RWPE1 (cell line): Measurements from ENCODE around the gene SKOR1.

ENCODE experiments used
- CTCF ChIA-PET: fragments of 350-600 bp; sonication (Branson Sonifier 250); formaldehyde crosslinking; extraction: SDS; loops from one replicate; lab custom pipeline; 2021; lab: Yijun Ruan, JAX
- POLR2A ChIA-PET: fragments of 400-600 bp; formaldehyde crosslinking; extraction: SDS; loops from one replicate; lab custom pipeline; 2020; ENCODE audit warnings: antibody characterized with exemption; ENCODE audit not compliant: low non-redundant PET; lab: Yijun Ruan, JAX
- DNase-seq: peaks from one replicate; pipeline ENCODE4 v3.0.0; 2012; ENCODE audit warnings: low spot score
- H3K27ac ChIP-seq: fragments of 450-650 bp; 2 replicates; pipeline ENCODE4 v1.5.1; 2017
- TF ChIP-seq, protein P1 (sequence below): fragments of 450-650 bp; conservative IDR thresholded peaks from 2 replicates; pipeline ENCODE4 v1.5.1; 2017; ENCODE audit warnings: low read depth, mild to moderate bottlenecking

Gene SKOR1

GRCh38 chr15:67853454-67853853 lies 28.1 kb downstream of the SKOR1 start:
- POLR2A ChIA-PET = no interaction called here
- TF ChIP-seq, protein P1, sequence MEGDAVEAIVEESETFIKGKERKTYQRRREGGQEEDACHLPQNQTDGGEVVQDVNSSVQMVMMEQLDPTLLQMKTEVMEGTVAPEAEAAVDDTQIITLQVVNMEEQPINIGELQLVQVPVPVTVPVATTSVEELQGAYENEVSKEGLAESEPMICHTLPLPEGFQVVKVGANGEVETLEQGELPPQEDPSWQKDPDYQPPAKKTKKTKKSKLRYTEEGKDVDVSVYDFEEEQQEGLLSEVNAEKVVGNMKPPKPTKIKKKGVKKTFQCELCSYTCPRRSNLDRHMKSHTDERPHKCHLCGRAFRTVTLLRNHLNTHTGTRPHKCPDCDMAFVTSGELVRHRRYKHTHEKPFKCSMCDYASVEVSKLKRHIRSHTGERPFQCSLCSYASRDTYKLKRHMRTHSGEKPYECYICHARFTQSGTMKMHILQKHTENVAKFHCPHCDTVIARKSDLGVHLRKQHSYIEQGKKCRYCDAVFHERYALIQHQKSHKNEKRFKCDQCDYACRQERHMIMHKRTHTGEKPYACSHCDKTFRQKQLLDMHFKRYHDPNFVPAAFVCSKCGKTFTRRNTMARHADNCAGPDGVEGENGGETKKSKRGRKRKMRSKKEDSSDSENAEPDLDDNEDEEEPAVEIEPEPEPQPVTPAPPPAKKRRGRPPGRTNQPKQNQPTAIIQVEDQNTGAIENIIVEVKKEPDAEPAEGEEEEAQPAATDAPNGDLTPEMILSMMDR = no peak
- no peak overlapping the region for H3K27ac ChIP-seq
- CTCF ChIA-PET = interaction anchor here (0.6 kb wide), 1 partner anchor 296 kb away, joined by 3 read pairs; no protein-coding TSS in a partner anchor
- DNase-seq = no peak

- DNase-seq = no peak
- no peak overlapping the region for H3K27ac ChIP-seq
- TF ChIP-seq, protein P1 = no peak
- ChIA-PET POLR2A (no interaction called here), CTCF (interaction anchor here (0.6 kb wide), 1 partner anchor 297 kb away, joined by 3 read pairs; no protein-coding TSS in a partner anchor)
These were observed 29.0 kb downstream of the SKOR1 start for GRCh38 chr15:67854358-67854757.

DNA sequence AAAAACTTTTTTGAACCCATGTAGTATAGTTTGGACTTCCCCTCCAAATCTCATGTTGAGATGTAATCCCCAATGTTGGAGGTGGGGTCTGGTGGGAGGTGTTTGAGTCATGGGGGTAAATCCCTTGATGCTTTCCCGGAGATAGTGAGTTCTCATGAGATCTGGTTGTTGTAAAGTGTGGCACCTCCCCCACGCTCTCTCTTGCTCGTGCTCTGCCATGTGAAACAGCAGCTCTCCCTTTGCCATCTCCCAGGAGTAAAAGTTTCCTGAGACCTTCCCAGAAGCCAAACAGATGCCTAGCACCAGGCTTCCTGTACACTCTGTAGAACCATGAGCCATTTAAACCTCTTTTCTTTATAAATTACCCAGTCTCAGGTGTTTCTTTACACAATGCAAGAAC lies 30.5 kb downstream of the SKOR1 start:
- POLR2A ChIA-PET = no interaction called here
- CTCF ChIA-PET = interaction anchor here (0.6 kb wide), 1 partner anchor 556 kb away, joined by 4 read pairs; no protein-coding TSS in a partner anchor
- no peak overlapping the region for H3K27ac ChIP-seq
- TF ChIP-seq, protein P1 = no peak
- DNase-seq = no peak

- H3K27ac ChIP-seq = no peak overlapping the region
- POLR2A ChIA-PET = no interaction called here
- CTCF ChIA-PET = interaction anchor here (0.6 kb wide), 2 partner anchors 21 to 1202 kb away, joined by 3 read pairs; no protein-coding TSS in a partner anchor
- DNase-seq = no peak
- TF ChIP-seq, protein P1 = no peak
These were observed 31.9 kb downstream of the SKOR1 start for GRCh38 chr15:67857220-67857619.

DNA sequence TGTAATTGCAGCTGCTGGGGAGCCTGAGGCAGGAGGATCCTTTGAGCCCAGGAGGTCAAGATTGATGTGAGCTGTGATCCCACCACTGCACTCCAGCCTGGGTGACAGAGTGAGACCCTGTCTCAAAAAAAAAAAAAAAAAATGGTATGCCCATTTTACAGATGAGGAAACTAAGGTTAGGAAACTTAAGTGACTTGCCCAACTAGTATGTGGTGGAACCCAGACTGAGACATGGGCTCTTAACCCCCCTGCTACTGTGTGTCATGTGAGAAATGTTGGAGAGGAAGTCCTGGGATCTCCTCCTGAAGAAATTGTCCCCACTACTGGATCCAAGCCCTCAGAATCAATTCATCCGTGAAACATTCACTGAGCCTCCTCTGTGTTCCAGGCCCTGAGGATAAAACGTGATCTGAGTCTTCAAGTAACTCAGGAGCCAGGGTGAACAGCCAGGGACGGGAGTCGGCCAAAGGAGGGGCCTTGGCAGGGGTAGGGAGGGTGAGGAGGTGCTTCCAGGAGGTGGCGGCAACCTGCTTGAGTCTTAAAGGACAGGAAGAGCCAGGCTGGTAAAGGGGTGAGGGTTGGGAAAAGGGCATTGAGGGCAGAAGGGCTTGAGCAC lies 34.1 kb downstream of the SKOR1 start:
- CTCF ChIA-PET = no interaction called here
- TF ChIP-seq, protein P1 = no peak
- POLR2A ChIA-PET = no interaction called here
- DNase-seq = no peak
- no peak overlapping the region for H3K27ac ChIP-seq

GRCh38 chr15:67861983-67862382 lies 36.7 kb downstream of the SKOR1 start:
- no peak overlapping the region for H3K27ac ChIP-seq
- CTCF ChIA-PET = interaction anchor here (0.6 to 0.9 kb wide), 2 partner anchors 40 to 82 kb away, joined by 3 to 4 read pairs; no protein-coding TSS in a partner anchor
- DNase-seq = no peak
- TF ChIP-seq, protein P1 = no peak
- POLR2A ChIA-PET = no interaction called here
